Adrenal gland (tissue), 12 donors: ENCODE measurements around the gene DDI2. TPM values are rescaled to one million over a fixed set of nuclear protein-coding genes. Genes with fewer than 3 reads are reported as not detected.

Source experiments
- DNase-seq, 7 donors: peaks; one replicate each; pipeline ENCODE4 v3.0.0-alpha.2; 2019 to 2020
- H3K27ac ChIP-seq, 5 donors: fragments of 200-600 bp; sonication (generic) in 4 of 5; 1 replicate in 3 of 5; 2 replicates in 2 of 5; pipeline versions ENCODE4 v1.5.1 to v1.8.0; 2016 to 2020; ENCODE audit warnings: mild to moderate bottlenecking in 1 of 5
- H3K27me3 ChIP-seq: fragments of 200-600 bp; 2 replicates; pipeline ENCODE4 v1.8.0; 2021
- H3K36me3 ChIP-seq, 2 donors: fragments of 200-600 bp; replicated peaks in 1 of 2; 1 replicate in 1 of 2; 2 replicates in 1 of 2; pipeline versions ENCODE4 v1.5.1 to v1.8.0; 2018 to 2022
- H3K4me1 ChIP-seq, 2 donors: fragments of 200-600 bp; replicated peaks in 1 of 2; 1 replicate in 1 of 2; 2 replicates in 1 of 2; pipeline versions ENCODE4 v1.5.1 to v1.8.0; 2018 to 2021
- H3K4me3 ChIP-seq, 4 donors: fragments of 200-600 bp; sonication (generic) in 3 of 4; one replicate each; pipeline ENCODE4 v1.5.1; 2016 to 2018
- H3K9me3 ChIP-seq, 3 donors: fragments of 200-600 bp; sonication (generic) in 1 of 3; replicated peaks in 1 of 3; 1 replicate in 2 of 3; 2 replicates in 1 of 3; pipeline versions ENCODE4 v1.5.1 to v1.8.0; 2016 to 2021
- CTCF ChIP-seq, 6 experiments: fragments of 450-650 bp in 4 of 6; fragments of 200-600 bp in 2 of 6; sonication (generic) in 1 of 6; IDR thresholded peaks; 1 replicate in 5 of 6; 2 replicates in 1 of 6; pipeline versions ENCODE4 v1.5.1 to v1.8.0; 2016 to 2021; ENCODE audit warnings: antibody characterized with exemption in 6 of 6, mild to moderate bottlenecking in 2 of 6, moderate library complexity in 1 of 6
- POLR2A ChIP-seq, 2 donors: fragments of 450-650 bp; IDR thresholded peaks; one replicate each; pipeline ENCODE4 v1.6.1; 2017; ENCODE audit warnings: antibody characterized with exemption in 2 of 2, mild to moderate bottlenecking in 2 of 2, moderate library complexity in 1 of 2
- WGBS, 4 donors: extraction: QIAGEN DNeasy Blood & Tissue Kit in 2 of 4; methylation state at CpG; one replicate each; pipeline versions ENCODE4 v1.1.5 to v1.1.7; 2013 to 2017; 5-methylcytosine and 5-hydroxymethylcytosine counted together
- intact Hi-C, 2 donors: fragments of 100-400 bp; cut with DNase I; formaldehyde crosslinking; loops; one replicate each; pipeline versions ENCODE4 v1.14.1 to v1.15.0; 2022 to 2023
- polyA plus RNA-seq, 3 donors: library from polyadenylated mRNA; stranded (reverse); fragments of 200-250 nt in 2 of 3; fragments of 350-450 nt in 1 of 3; fragmentation: Illumina TruSeq in 1 of 3; extraction: RNeasy Lipid Tissue Mini Kit (QIAGEN cat#74804) in 1 of 3; gene quantifications; one replicate each; pipeline ENCODE4 v1.2.3, GENCODE V29; 2013 to 2014
- total RNA-seq, 9 donors: library from RNA; depleted of rRNA in 4 of 9; stranded (reverse); fragments of >200 nt in 4 of 9; fragments of 120-200 nt in 1 of 9; fragmentation: NEBNext Ultra II Directional in 1 of 9; extraction: Animal tissue kit (Norgen Biotek cat#: 25700) in 1 of 9; gene quantifications; one replicate each; pipeline versions ENCODE4 v1.1.0 to v1.2.4, GENCODE V29; 2013 to 2023
- donor health status: healthy with polysubstance abuse.
- donor health status: Bipolar disorder and iron deficiency.
- donor health status: DM: yes; HTN: yes; CAD: no.
- donor health status: DM: no; HTN: no; CAD: no.
- donor health status: DM: no; HTN: no; CAD: no.
- donor health status: DM: yes; HTN: yes; CAD: no.

The DDI2 gene
- total and polyA plus RNA-seq, 12 donors: 5.3 to 46.3 (median 27.2) TPM

GRCh38 chr1:15627343-15627988, 10.2 kb downstream of the DDI2 start:
- Histone ChIP-seq H3K4me1 (peaks cover 5 to 68% of the 10 kb centered on the region in 2 donors), H3K9me3 (no peaks in the 10 kb centered on the region), H3K27me3 (no peaks in the 10 kb centered on the region), H3K27ac (peak overlapping the region in 2 of 5 donors; percentile 26 to 48), H3K36me3 (peaks cover 0 to 21% of the 10 kb centered on the region in 2 donors), H3K4me3 (no peak overlapping the region)
- TF ChIP-seq POLR2A (IDR thresholded peaks at IDR 0.05): no peak
- TF ChIP-seq CTCF (IDR thresholded peaks at IDR 0.05): no peak
- intact Hi-C loops: no loop called here
- WGBS, 4 donors: 49 to 65% (median 59%) methylated on average over 4 of the region's 4 CpGs
- DNase-seq: no peak

GRCh38 chr1:15628003-15628402, 10.7 kb downstream of the DDI2 start:
- Histone ChIP-seq H3K4me1 (peaks cover 5 to 63% of the 10 kb centered on the region in 2 donors), H3K9me3 (no peaks in the 10 kb centered on the region), H3K27me3 (no peaks in the 10 kb centered on the region), H3K4me3 (no peak overlapping the region), H3K36me3 (peaks cover 0 to 23% of the 10 kb centered on the region in 2 donors), H3K27ac (peak overlapping the region in 1 of 5 donors; percentile 48)
- no peak for DNase-seq
- TF ChIP-seq POLR2A (IDR thresholded peaks at IDR 0.05) (no peak), CTCF (IDR thresholded peaks at IDR 0.05) (no peak)
- WGBS, 4 donors: 70 to 81% (median 75%) methylated on average over 1 of the region's 1 CpG
- intact Hi-C loops: no loop called here

GRCh38 chr1:15633756-15634420, 16.6 kb downstream of the DDI2 start:
- H3K4me3 ChIP-seq: no peak overlapping the region
- peaks cover 5 to 32% of the 10 kb centered on the region in 2 donors for H3K4me1 ChIP-seq
- intact Hi-C loops: no loop called here
- peak overlapping the region; percentile 23 to 87 (median 50) for H3K27ac ChIP-seq
- no peaks in the 10 kb centered on the region for H3K27me3 ChIP-seq
- H3K9me3 ChIP-seq: no peaks in the 10 kb centered on the region
- H3K36me3 ChIP-seq: peaks cover 0 to 69% of the 10 kb centered on the region in 2 donors
- peak; percentile 40 to 80 (median 70) for DNase-seq
- TF ChIP-seq POLR2A (IDR thresholded peaks at IDR 0.05) (peak in 1 of 2 donors; percentile 32), CTCF (IDR thresholded peaks at IDR 0.05) (no peak)
- WGBS, 4 donors: 71 to 75% (median 73%) methylated on average over 9 of the region's 9 CpGs

- intact Hi-C loops: no loop called here
These were observed 19.2 kb downstream of the DDI2 start for GRCh38 chr1:15636436-15636835.

More at GRCh38 chr1:15636436-15636835, 19.2 kb downstream of the DDI2 start:
- H3K27ac ChIP-seq: peak overlapping the region in 1 of 5 donors; percentile 7
- peaks cover 0 to 14% of the 10 kb centered on the region in 2 donors for H3K4me1 ChIP-seq
- no peaks in the 10 kb centered on the region for H3K9me3 ChIP-seq
- no peak for TF ChIP-seq POLR2A (IDR thresholded peaks at IDR 0.05)
- no peaks in the 10 kb centered on the region for H3K27me3 ChIP-seq
- H3K4me3 ChIP-seq: no peak overlapping the region
- no peak for DNase-seq
- 90 to 97% (median 93%) methylated on average over 4 of the region's 4 CpGs for WGBS, 4 donors
- H3K36me3 ChIP-seq: peaks cover 0 to 65% of the 10 kb centered on the region in 2 donors
